Measurements from ENCODE around the gene PALMD.

PALMD gene

GRCh38 chr1:99635664-99636063, 10.2 kb upstream of the PALMD start:
- Histone ChIP-seq H3K4me3 (no peak overlapping the region), H3K27ac (no peak overlapping the region), H3K27me3 (no peaks in the 10 kb centered on the region), H3K4me1 (no peaks in the 10 kb centered on the region), H3K9me3 (no peaks in the 10 kb centered on the region), H3K36me3 (no peaks in the 10 kb centered on the region)
- no peak for TF ChIP-seq CTCF (IDR thresholded peaks at IDR 0.05)
- intact Hi-C loops (cut with DNase I; ENCODE audit: low total_unique reads) = no loop called here
- no peak for DNase-seq

- H3K27ac ChIP-seq = no peak overlapping the region
Observed at GRCh38 chr1:99636647-99637175, 9.2 kb upstream of the PALMD start.

GRCh38 chr1:99638853-99639252, 7.1 kb upstream of the PALMD start:
- no peak for DNase-seq
- Histone ChIP-seq H3K4me1 (no peaks in the 10 kb centered on the region), H3K27me3 (no peaks in the 10 kb centered on the region), H3K4me3 (no peak overlapping the region), H3K27ac (no peak overlapping the region), H3K9me3 (no peaks in the 10 kb centered on the region), H3K36me3 (no peaks in the 10 kb centered on the region)
- intact Hi-C loops (cut with DNase I; ENCODE audit: low total_unique reads) = no loop called here
- TF ChIP-seq CTCF (IDR thresholded peaks at IDR 0.05) = no peak

More at GRCh38 chr1:99636647-99637175, 9.2 kb upstream of the PALMD start:
- Histone ChIP-seq H3K9me3 (no peaks in the 10 kb centered on the region), H3K27me3 (no peaks in the 10 kb centered on the region), H3K36me3 (no peaks in the 10 kb centered on the region), H3K4me1 (no peaks in the 10 kb centered on the region), H3K4me3 (no peak overlapping the region)
- DNase-seq = no peak
- TF ChIP-seq CTCF (IDR thresholded peaks at IDR 0.05) = no peak
- intact Hi-C loops (cut with DNase I; ENCODE audit: low total_unique reads) = no loop called here

GRCh38 chr1:99639408-99639807, 6.5 kb upstream of the PALMD start:
- no peaks in the 10 kb centered on the region for H3K4me1 ChIP-seq
- no peaks in the 10 kb centered on the region for H3K27me3 ChIP-seq
- no peak overlapping the region for H3K4me3 ChIP-seq
- no peaks in the 10 kb centered on the region for H3K36me3 ChIP-seq
- DNase-seq = no peak
- no peaks in the 10 kb centered on the region for H3K9me3 ChIP-seq
- no peak for TF ChIP-seq CTCF (IDR thresholded peaks at IDR 0.05)
- H3K27ac ChIP-seq = no peak overlapping the region
- intact Hi-C loops (cut with DNase I; ENCODE audit: low total_unique reads) = no loop called here

- H3K36me3 ChIP-seq = no peaks in the 10 kb centered on the region
- H3K27me3 ChIP-seq = no peaks in the 10 kb centered on the region
- no peak overlapping the region for H3K27ac ChIP-seq
- no peaks in the 10 kb centered on the region for H3K9me3 ChIP-seq
- no peak for DNase-seq
- H3K4me3 ChIP-seq = no peak overlapping the region
- intact Hi-C loops (cut with DNase I; ENCODE audit: low total_unique reads) = no loop called here
- no peak for TF ChIP-seq CTCF (IDR thresholded peaks at IDR 0.05)
- no peaks in the 10 kb centered on the region for H3K4me1 ChIP-seq
Observed at GRCh38 chr1:99639945-99640344, 6.0 kb upstream of the PALMD start.

- intact Hi-C loops (cut with DNase I; ENCODE audit: low total_unique reads) = no loop called here
- no peak for DNase-seq
- Histone ChIP-seq H3K36me3 (no peaks in the 10 kb centered on the region), H3K9me3 (no peaks in the 10 kb centered on the region), H3K27me3 (no peaks in the 10 kb centered on the region), H3K4me3 (no peak overlapping the region), H3K4me1 (peaks cover 0 to 1% (median 0%) of the 10 kb centered on the region in 4 donors), H3K27ac (no peak overlapping the region)
- no peak for TF ChIP-seq CTCF (IDR thresholded peaks at IDR 0.05)
Observed at GRCh38 chr1:99640672-99641071, 5.2 kb upstream of the PALMD start.

Data from tibial artery (tissue), 4 donors.